H1 (cell line): ENCODE data around the gene VTI1B. TPM values are rescaled to one million over a fixed set of nuclear protein-coding genes. Genes with fewer than 3 reads are reported as not detected.

Experiments
- CTCF ChIA-PET: fragments of 300-600 bp; sonication (Branson Sonifier 250); formaldehyde crosslinking; loops from one replicate; lab custom pipeline; 2021; ENCODE audit not compliant: partially characterized antibody; lab: Charles Lee
- POLR2A ChIA-PET: fragments of 300-600 bp; sonication (Branson Sonifier 250); formaldehyde crosslinking; loops from one replicate; lab custom pipeline; 2021; ENCODE audit warnings: inconsistent platforms; ENCODE audit not compliant: partially characterized antibody; lab: Charles Lee
- DNase-seq, 2 experiments: peaks; one replicate each; pipeline versions ENCODE4 v3.0.0 to v3.0.0-alpha.2; 2010 to 2022; ENCODE audit warnings: low spot score in 2 of 2, low read depth in 1 of 2, mixed read lengths in 1 of 2
- FAIRE-seq: peaks from 2 replicates; lab custom pipeline; 2011; peaks lifted over from hg19 to GRCh38; lab: Jason Lieb, UNC
- H2AFZ ChIP-seq: 2 replicates; pipeline ENCODE4 v1.8.1; 2012; ENCODE audit warnings: low read length, inconsistent platforms
- H2AK5ac ChIP-seq: 2 replicates; pipeline ENCODE4 v1.6.1; 2013; ENCODE audit warnings: low read depth, low read length
- H2BK120ac ChIP-seq: replicated peaks from 2 replicates; pipeline ENCODE3; 2013; ENCODE audit warnings: low read depth, low read length, inconsistent platforms
- H2BK12ac ChIP-seq: 2 replicates; pipeline ENCODE4 v1.6.1; 2013; ENCODE audit warnings: low read depth, low read length
- H2BK15ac ChIP-seq: 2 replicates; pipeline ENCODE4 v1.6.1; 2013; ENCODE audit warnings: low read length
- H2BK20ac ChIP-seq: 2 replicates; pipeline ENCODE4 v1.6.1; 2013; ENCODE audit warnings: low read length
- H2BK5ac ChIP-seq: 2 replicates; pipeline ENCODE4 v1.6.1; 2013; ENCODE audit warnings: low read depth, low read length
- H3K14ac ChIP-seq: 2 replicates; pipeline ENCODE4 v1.6.1; 2013; ENCODE audit warnings: inconsistent platforms; ENCODE audit not compliant: insufficient read length
- H3K18ac ChIP-seq: 2 replicates; pipeline ENCODE4 v1.6.1; 2013; ENCODE audit warnings: low read length; ENCODE audit errors: extremely low read depth
- H3K23ac ChIP-seq: 2 replicates; pipeline ENCODE4 v1.6.1; 2013; ENCODE audit warnings: inconsistent platforms; ENCODE audit not compliant: insufficient read length
- H3K23me2 ChIP-seq: 2 replicates; pipeline ENCODE4 v1.6.1; 2013; ENCODE audit warnings: low read depth, low read length
- H3K27ac ChIP-seq: 2 replicates; pipeline ENCODE4 v1.6.1; 2011; ENCODE audit warnings: low read depth, low read length, inconsistent platforms
- H3K27me3 ChIP-seq, 4 experiments: replicated peaks in 1 of 4; 1 replicate in 1 of 4; 2 replicates in 3 of 4; pipeline versions ENCODE4 v1.6.1 to v1.8.1; 2011 to 2013; ENCODE audit warnings: low read length in 3 of 4, mild to moderate bottlenecking in 3 of 4, inconsistent platforms in 2 of 4, mixed read lengths in 2 of 4, moderate library complexity in 1 of 4; ENCODE audit not compliant: control insufficient read depth in 3 of 4, insufficient read depth in 3 of 4; ENCODE audit errors: extremely low read depth in 1 of 4
- H3K36me3 ChIP-seq, 4 experiments: 2 replicates each; pipeline versions ENCODE4 v1.6.1 to v1.8.1; 2011 to 2013; ENCODE audit warnings: mild to moderate bottlenecking in 4 of 4, low read length in 3 of 4, moderate library complexity in 2 of 4, control low read depth in 1 of 4, inconsistent platforms in 1 of 4; ENCODE audit not compliant: insufficient read depth in 4 of 4, control insufficient read depth in 2 of 4
- H3K4ac ChIP-seq: replicated peaks from 2 replicates; pipeline ENCODE3; 2013; ENCODE audit warnings: low read length, low read depth, mixed read lengths, inconsistent platforms; ENCODE audit not compliant: insufficient read length
- H3K4me1 ChIP-seq, 4 experiments: replicated peaks in 1 of 4; 1 replicate in 1 of 4; 2 replicates in 3 of 4; pipeline versions ENCODE4 v1.6.1 to v1.8.1; 2011 to 2013; ENCODE audit warnings: low read length in 3 of 4, inconsistent platforms in 2 of 4, mixed read lengths in 1 of 4; ENCODE audit not compliant: insufficient read depth in 4 of 4, control insufficient read depth in 3 of 4
- H3K4me2 ChIP-seq, 2 experiments: 2 replicates each; pipeline versions ENCODE4 v1.6.1 to v1.8.1; 2011 to 2013; ENCODE audit warnings: low read depth in 2 of 2, low read length in 2 of 2, control low read depth in 1 of 2, inconsistent platforms in 1 of 2, mild to moderate bottlenecking in 1 of 2; ENCODE audit not compliant: insufficient read depth in 1 of 2
- H3K4me3 ChIP-seq, 4 experiments: fragments of 200-600, 300-600 bp in 1 of 4; sonication (generic), shearing (Covaris generic), sonication (Bioruptor Twin) in 1 of 4; 2 replicates each; pipeline versions ENCODE4 v1.5.1 to v1.8.1; 2011 to 2016; ENCODE audit warnings: low read length in 4 of 4, low read depth in 3 of 4, control low read depth in 2 of 4, inconsistent platforms in 2 of 4, mild to moderate bottlenecking in 2 of 4, mixed read lengths in 1 of 4, moderate library complexity in 1 of 4; ENCODE audit not compliant: insufficient read depth in 2 of 4; ENCODE audit errors: extremely low read depth in 1 of 4
- H3K56ac ChIP-seq: replicated peaks from 2 replicates; pipeline ENCODE3; 2013; ENCODE audit warnings: low read depth, mild to moderate bottlenecking, mixed read lengths, low read length, inconsistent platforms; ENCODE audit not compliant: insufficient read length
- H3K79me1 ChIP-seq: 2 replicates; pipeline ENCODE4 v1.6.1; 2013; ENCODE audit warnings: low read depth, low read length, control low read depth
- H3K79me2 ChIP-seq, 2 experiments: 2 replicates each; pipeline versions ENCODE4 v1.6.1 to v1.8.1; 2012 to 2013; ENCODE audit warnings: low read length in 2 of 2, mild to moderate bottlenecking in 2 of 2, inconsistent platforms in 1 of 2; ENCODE audit not compliant: insufficient read depth in 2 of 2, control insufficient read depth in 1 of 2
- H3K9ac ChIP-seq, 4 experiments: replicated peaks in 1 of 4; 1 replicate in 1 of 4; 2 replicates in 3 of 4; pipeline versions ENCODE4 v1.6.1 to v1.8.1; 2011 to 2013; ENCODE audit warnings: low read depth in 3 of 4, low read length in 3 of 4, control low read depth in 2 of 4, mild to moderate bottlenecking in 2 of 4, moderate library complexity in 2 of 4, inconsistent platforms in 1 of 4; ENCODE audit errors: extremely low read depth in 1 of 4
- H3K9me3 ChIP-seq, 2 experiments: 2 replicates each; pipeline versions ENCODE4 v1.6.1 to v1.8.1; 2012 to 2013; ENCODE audit warnings: mild to moderate bottlenecking in 2 of 2, moderate library complexity in 2 of 2, control low read depth in 1 of 2, inconsistent platforms in 1 of 2, low read depth in 1 of 2, low read length in 1 of 2, mixed read lengths in 1 of 2; ENCODE audit not compliant: insufficient read depth in 2 of 2
- H4K20me1 ChIP-seq, 2 experiments: replicated peaks in 1 of 2; 2 replicates each; pipeline versions ENCODE3 to v1.8.1; 2011 to 2013; ENCODE audit warnings: inconsistent platforms in 2 of 2, low read length in 2 of 2, mild to moderate bottlenecking in 1 of 2; ENCODE audit not compliant: insufficient read depth in 2 of 2, control insufficient read depth in 1 of 2
- H4K5ac ChIP-seq: 2 replicates; pipeline ENCODE4 v1.6.1; 2013; ENCODE audit warnings: low read length, low read depth, mixed read lengths, inconsistent platforms; ENCODE audit not compliant: insufficient read length
- H4K8ac ChIP-seq: 2 replicates; pipeline ENCODE4 v1.8.0; 2013; ENCODE audit warnings: mild to moderate bottlenecking, moderate library complexity, low read length, inconsistent platforms; ENCODE audit not compliant: insufficient read depth; ENCODE audit errors: extremely low read depth
- H4K91ac ChIP-seq: replicated peaks from 2 replicates; pipeline ENCODE3; 2013; ENCODE audit warnings: low read length, mixed read lengths, inconsistent platforms; ENCODE audit not compliant: insufficient read length
- PHF8 ChIP-seq: fragments of 200-600 bp; sonication (generic); conservative IDR thresholded peaks from 2 replicates; pipeline ENCODE4 v1.7.1; 2012; ENCODE audit warnings: low read depth, mild to moderate bottlenecking, inconsistent platforms, low read length, moderate library complexity
- WGBS, 2 experiments: shearing (Covaris generic) in 1 of 2; methylation state at CpG; one replicate each; pipeline versions ENCODE4 v1.1.6 to v1.1.7; 2013 to 2015; ENCODE audit warnings: low lambda C conversion rate in 2 of 2, mixed read lengths in 2 of 2, inconsistent platforms in 1 of 2, low coverage in 1 of 2, missing lambda C conversion rate in 1 of 2; ENCODE audit not compliant: insufficient replicate concordance in 2 of 2, insufficient coverage in 1 of 2, insufficient read length in 1 of 2; ENCODE audit errors: extremely low coverage in 1 of 2, missing lambda C conversion rate in 1 of 2; 5-methylcytosine and 5-hydroxymethylcytosine counted together
- polyA plus RNA-seq, 7 experiments: library from polyadenylated mRNA; depleted of rRNA in 3 of 7; stranded (reverse) in 5 of 7; unstranded in 2 of 7; fragments of >200 nt in 5 of 7; fragments of 200-250 nt in 2 of 7; gene quantifications; 1 replicate in 5 of 7; 2 replicates in 1 of 7; 4 replicates in 1 of 7; pipeline versions ENCODE4 v1.2.1 to v1.2.3, GENCODE V29; 2011 to 2013; ENCODE audit warnings: missing spikeins in 2 of 7, mixed read lengths in 2 of 7
- total RNA-seq: library from RNA; stranded (reverse); fragmentation: NEBNext Ultra II Directional; extraction: Animal tissue kit (Norgen Biotek cat#: 25700); gene quantifications from 2 replicates; pipeline ENCODE4 v1.2.1, GENCODE V29; 2021

The VTI1B gene
- total and polyA plus RNA-seq, 2 of the 8 experiments (the other 6 are each of a cell fraction or from before 2014, with no cell fraction given): 28.1 to 98.7 TPM

DNA sequence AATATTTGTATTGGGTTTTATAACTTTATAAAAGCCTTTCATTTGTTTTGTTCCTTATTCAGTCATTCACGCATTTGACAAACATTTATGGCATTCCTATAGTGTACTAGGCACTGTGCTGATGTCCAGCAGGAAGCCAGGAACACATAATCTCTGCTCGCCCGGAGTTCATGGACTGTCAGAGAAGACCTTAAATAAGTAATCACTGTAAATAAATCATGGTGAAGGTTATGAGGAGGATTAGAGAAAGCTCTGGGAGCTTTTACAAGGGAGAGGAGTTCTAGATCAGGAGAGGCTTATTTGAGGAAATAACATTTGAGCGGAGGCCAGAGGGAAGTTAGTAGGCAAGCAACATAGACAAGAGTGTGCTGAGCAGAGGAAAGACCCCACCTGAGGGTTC, 22.6 kb upstream of the VTI1B start:
- POLR2A ChIA-PET: interaction anchor here (1.5 kb wide), 1 partner anchor 11 kb away, joined by 4 read pairs; no protein-coding TSS in a partner anchor
- H3K4me1 ChIP-seq: peaks cover 3 to 5% (median 4%) of the 10 kb centered on the region in 4 experiments; a peak in 4 of 7 replicates
- WGBS, 2 experiments: 87% methylated on average over 4 of the region's 4 CpGs; no CpG with 5 or more reads in 1 of the 2 experiments

More for the DNA sequence above, 22.6 kb upstream of the VTI1B start:
- Histone ChIP-seq H3K56ac (no peak overlapping the region), H3K36me3 (peaks cover 6 to 12% (median 10%) of the 10 kb centered on the region in 4 experiments), H2BK120ac (no peak overlapping the region), H4K20me1 (peaks cover 5 to 6% of the 10 kb centered on the region in 2 experiments), H3K14ac (no peak overlapping the region), H4K5ac (no peak overlapping the region), H3K27ac (no peak overlapping the region), H3K79me2 (peaks cover 10 to 34% of the 10 kb centered on the region in 2 experiments), H3K9me3 (no peaks in the 10 kb centered on the region), H4K91ac (no peak overlapping the region), H4K8ac (no peak overlapping the region), H2BK15ac (no peak overlapping the region), H2BK12ac (no peak overlapping the region), H2BK5ac (no peak overlapping the region), H3K79me1 (peaks cover 5% of the 10 kb centered on the region; the same call in 1 of the 2 replicates), H3K23me2 (0 out of 2 replicates have a peak, but pooled peaks cover 2% of the 10 kb centered on the region), H3K4me3 (no peak overlapping the region), H3K4ac (no peak overlapping the region), H3K23ac (no peak overlapping the region), H2AFZ (no peak overlapping the region), H3K27me3 (peaks cover 0 to 2% (median 0%) of the 10 kb centered on the region in 4 experiments; a peak in 2 of 7 replicates), H3K4me2 (no peak overlapping the region), H2AK5ac (no peak overlapping the region), H2BK20ac (no peak overlapping the region), H3K18ac (no peak overlapping the region), H3K9ac (no peak overlapping the region)
- no peak for TF ChIP-seq PHF8
- FAIRE-seq (no peak), DNase-seq (no peak)
- CTCF ChIA-PET: interaction anchor here (1.0 kb wide), 1 partner anchor 269 kb away, joined by 4 read pairs; no protein-coding TSS in a partner anchor
